Ovary (tissue), 9 donors: ENCODE results near the gene EN2. TPM values are rescaled to one million over a fixed set of nuclear protein-coding genes. Genes with fewer than 3 reads are reported as not detected.

Source experiments
- DNase-seq, 5 donors: peaks; one replicate each; pipeline ENCODE4 v3.0.0-alpha.2; 2019 to 2020
- H3K27ac ChIP-seq, 2 donors: fragments of 200-600 bp; one replicate each; pipeline versions ENCODE4 v1.5.1 to v1.8.0; 2019 to 2022
- H3K27me3 ChIP-seq: fragments of 200-600 bp; one replicate; pipeline ENCODE4 v1.8.0; 2022
- H3K36me3 ChIP-seq: fragments of 200-600 bp; sonication (generic); one replicate; pipeline ENCODE4 v1.5.1; 2019
- H3K4me1 ChIP-seq: one replicate; pipeline ENCODE4 v1.8.1; 2013; ENCODE audit warnings: mild to moderate bottlenecking, moderate library complexity; ENCODE audit not compliant: insufficient read depth
- H3K4me3 ChIP-seq: fragments of 200-600 bp; sonication (generic); one replicate; pipeline ENCODE4 v1.5.1; 2017
- H3K9me3 ChIP-seq, 2 donors: fragments of 200-600 bp in 1 of 2; sonication (generic) in 1 of 2; one replicate each; pipeline versions ENCODE4 v1.5.1 to v1.8.1; 2013 to 2019; ENCODE audit warnings: mild to moderate bottlenecking in 1 of 2, moderate library complexity in 1 of 2
- CTCF ChIP-seq, 3 donors: fragments of 450-650 bp in 2 of 3; fragments of 200-600 bp in 1 of 3; IDR thresholded peaks; one replicate each; pipeline versions ENCODE4 v1.5.1 to v1.8.0; 2016 to 2022; ENCODE audit warnings: antibody characterized with exemption in 3 of 3, mild to moderate bottlenecking in 1 of 3
- EP300 ChIP-seq: sonication (generic); formaldehyde crosslinking; IDR thresholded peaks from one replicate; pipeline ENCODE4 v1.6.1; 2017; ENCODE audit warnings: antibody characterized with exemption
- POLR2A ChIP-seq: fragments of 450-650 bp; IDR thresholded peaks from one replicate; pipeline ENCODE4 v1.6.1; 2017; ENCODE audit warnings: antibody characterized with exemption, mild to moderate bottlenecking, moderate library complexity
- WGBS, 3 donors: extraction: QIAGEN DNeasy Blood & Tissue Kit in 1 of 3; methylation state at CpG; one replicate each; pipeline versions ENCODE4 v1.1.5 to v1.1.7; 2013 to 2017; 5-methylcytosine and 5-hydroxymethylcytosine counted together
- intact Hi-C, 4 donors: fragments of 100-400 bp; cut with DNase I; formaldehyde crosslinking; loops; one replicate each; pipeline versions ENCODE4 v1.11.0 to v1.15.1; 2022 to 2023
- polyA plus RNA-seq, 2 donors: library from polyadenylated mRNA; stranded (reverse); fragments of 200-250 nt in 1 of 2; fragments of 350-450 nt in 1 of 2; fragmentation: Illumina TruSeq in 1 of 2; extraction: RNeasy Lipid Tissue Mini Kit (QIAGEN cat#74804) in 1 of 2; gene quantifications; one replicate each; pipeline ENCODE4 v1.2.3, GENCODE V29; 2013 to 2014
- total RNA-seq, 7 donors: library from RNA; depleted of rRNA in 2 of 7; stranded (reverse); fragments of >200 nt in 2 of 7; fragmentation: NEBNext Ultra II Directional in 3 of 7; extraction: Animal tissue kit (Norgen Biotek cat#: 25700) in 3 of 7; gene quantifications; one replicate each; pipeline versions ENCODE4 v1.1.0 to v1.2.4, GENCODE V29; 2016 to 2023
- donor health status: DM: no; HTN: no; CAD: no; lungs with moderate emphysema.
- donor health status: DM: no; HTN: no; CAD: no.
- donor health status: Bipolar disorder and iron deficiency.
- donor health status: DM: yes; HTN: yes; CAD: no.
- donor health status: DM: no; HTN: no; CAD: no.
- donor health status: DM: yes; HTN: yes; CAD: no.

Gene EN2
- total and polyA plus RNA-seq, 9 donors = 0.15 to 1.8 (median 0.77) TPM; not detected in 1

GRCh38 chr7:155507576-155507975, 49.6 kb downstream of the EN2 start:
- 13 to 22% (median 21%) methylated on average over 4 of the region's 4 CpGs for whole genome bisulfite sequencing, 3 donors
- intact Hi-C loops = no loop called here
- H3K27me3 ChIP-seq = no peaks in the 10 kb centered on the region

GRCh38 chr7:155508376-155509358, 50.7 kb downstream of the EN2 start:
- Histone ChIP-seq H3K27me3 (no peaks in the 10 kb centered on the region), H3K9me3 (no peaks in the 10 kb centered on the region), H3K36me3 (no peaks in the 10 kb centered on the region), H3K27ac (no peak overlapping the region), H3K4me1 (no peaks in the 10 kb centered on the region), H3K4me3 (no peak overlapping the region)
- intact Hi-C loops = no loop called here
- DNase-seq = no peak
- WGBS, 3 donors = 10 to 13% (median 11%) methylated on average over 29 of the region's 29 CpGs
- TF ChIP-seq CTCF (IDR thresholded peaks at IDR 0.05) (no peak), POLR2A (no peak), EP300 (no peak)

More at GRCh38 chr7:155507576-155507975, 49.6 kb downstream of the EN2 start:
- Histone ChIP-seq H3K27ac (no peak overlapping the region), H3K36me3 (no peaks in the 10 kb centered on the region), H3K9me3 (no peaks in the 10 kb centered on the region), H3K4me3 (no peak overlapping the region), H3K4me1 (no peaks in the 10 kb centered on the region)
- DNase-seq = no peak
- TF ChIP-seq CTCF (IDR thresholded peaks at IDR 0.05) (no peak), EP300 (no peak), POLR2A (no peak)

GRCh38 chr7:155509359-155509724, 51.4 kb downstream of the EN2 start:
- intact Hi-C loops = no loop called here
- 3 to 5% (median 4%) methylated on average over 16 of the region's 16 CpGs for WGBS, 3 donors
- no peak overlapping the region for H3K4me3 ChIP-seq
- TF ChIP-seq EP300 (no peak), POLR2A (no peak)
- H3K36me3 ChIP-seq = no peaks in the 10 kb centered on the region
- H3K27ac ChIP-seq = no peak overlapping the region
- H3K9me3 ChIP-seq = no peaks in the 10 kb centered on the region
- H3K27me3 ChIP-seq = no peaks in the 10 kb centered on the region
- DNase-seq = no peak
- no peaks in the 10 kb centered on the region for H3K4me1 ChIP-seq

- no peaks in the 10 kb centered on the region for H3K36me3 ChIP-seq
- no peaks in the 10 kb centered on the region for H3K27me3 ChIP-seq
- no peak for DNase-seq
- no peaks in the 10 kb centered on the region for H3K4me1 ChIP-seq
- no peak for TF ChIP-seq EP300
- TF ChIP-seq POLR2A = no peak
- no peak for TF ChIP-seq CTCF (IDR thresholded peaks at IDR 0.05)
- no peak overlapping the region for H3K27ac ChIP-seq
- no peaks in the 10 kb centered on the region for H3K9me3 ChIP-seq
- H3K4me3 ChIP-seq = no peak overlapping the region
- intact Hi-C loops = no loop called here
- WGBS, 3 donors = 2 to 3% (median 2%) methylated on average over 68 of the region's 68 CpGs
These were observed 52.0 kb downstream of the EN2 start for GRCh38 chr7:155509725-155510551.
